SK-N-DZ (cell line): ENCODE data around the gene COL18A1.

Experiments used
- DNase-seq: peaks from one replicate; pipeline ENCODE4 v3.0.0-alpha.2; 2015; ENCODE audit warnings: low spot score

The COL18A1 gene

GRCh38 chr21:45401916-45402900, 2.8 kb upstream of the COL18A1 start:
- DNase-seq = no peak

- DNase-seq = no peak
These were observed 1.7 kb upstream of the COL18A1 start for GRCh38 chr21:45403133-45403824.

DNA sequence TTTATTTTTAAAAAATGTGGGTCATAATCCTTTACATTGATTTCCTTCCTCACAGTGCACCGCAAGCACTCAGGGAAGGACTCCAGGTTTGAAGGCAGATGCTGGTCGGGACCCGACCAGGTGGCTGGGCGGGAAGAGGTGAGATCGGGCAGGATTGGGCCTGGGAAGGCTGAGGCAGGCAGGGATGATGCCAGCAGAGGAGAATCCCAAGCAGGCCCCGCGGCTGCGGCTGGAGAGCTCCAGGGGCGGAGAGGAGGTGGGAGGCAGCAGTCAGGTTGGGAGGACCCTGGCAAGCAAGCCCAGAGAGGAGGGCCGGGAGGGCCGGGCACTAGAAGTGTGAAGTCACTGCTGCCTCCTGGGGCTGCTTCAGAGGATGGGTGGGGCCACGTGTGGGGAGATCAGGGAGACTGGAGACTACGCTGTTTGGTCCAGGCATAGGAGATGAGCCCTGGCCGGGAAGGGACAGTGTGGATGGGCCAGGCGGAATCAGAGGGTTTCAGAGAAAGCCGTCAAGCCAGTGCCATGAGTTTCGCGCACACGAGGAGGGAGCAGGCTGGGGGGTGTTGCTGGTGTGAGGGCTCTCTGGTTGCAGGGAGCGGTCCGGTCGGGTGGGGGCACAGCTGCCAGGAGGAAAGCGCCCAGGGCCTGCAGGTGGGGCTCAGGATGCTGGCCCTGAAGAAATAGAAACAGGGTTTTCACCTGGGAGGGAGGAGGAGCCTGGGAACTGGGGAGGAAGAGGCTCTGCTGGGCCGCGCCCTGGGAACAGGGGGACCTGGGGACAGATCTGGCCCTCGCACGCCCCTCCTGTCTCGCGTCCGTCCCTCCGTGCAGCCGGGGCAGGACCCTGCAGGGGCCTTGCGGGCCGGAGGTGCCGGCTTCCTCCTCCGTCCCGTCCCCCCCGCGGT, 888 bp upstream of the COL18A1 start:
- no peak for DNase-seq

DNA sequence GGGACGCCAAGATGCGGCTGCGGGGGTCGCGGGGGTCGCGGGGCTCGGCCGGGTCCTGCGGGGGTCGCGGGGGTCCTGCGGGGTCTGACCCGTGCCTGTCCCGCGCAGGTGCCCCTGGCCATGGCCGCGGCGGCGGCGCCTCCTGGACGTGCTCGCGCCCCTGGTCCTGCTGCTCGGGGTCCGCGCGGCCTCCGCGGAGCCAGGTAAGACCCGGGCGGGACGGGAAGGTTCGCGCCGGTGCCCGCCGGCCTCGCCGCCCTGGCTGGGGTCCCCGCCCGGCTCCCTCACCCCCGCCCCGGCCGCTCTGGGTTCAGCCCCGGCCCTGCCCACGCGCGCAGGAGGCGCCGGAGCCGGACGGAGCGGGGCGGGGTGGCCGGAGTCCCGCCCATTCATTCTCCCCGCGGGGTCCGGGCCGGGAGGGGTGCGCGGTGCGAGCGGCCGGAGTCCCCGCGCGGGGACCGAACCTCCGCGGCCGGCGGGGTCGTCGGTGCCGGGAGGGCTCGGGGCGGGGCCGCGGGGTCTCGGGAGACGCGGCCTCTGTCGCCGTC, 380 bp downstream of the COL18A1 start:
- no peak for DNase-seq

GRCh38 chr21:45405819-45406762, 1.1 kb downstream of the COL18A1 start:
- DNase-seq = no peak

- no peak for DNase-seq
These were observed 2.0 kb downstream of the COL18A1 start for GRCh38 chr21:45406801-45407628.

DNA sequence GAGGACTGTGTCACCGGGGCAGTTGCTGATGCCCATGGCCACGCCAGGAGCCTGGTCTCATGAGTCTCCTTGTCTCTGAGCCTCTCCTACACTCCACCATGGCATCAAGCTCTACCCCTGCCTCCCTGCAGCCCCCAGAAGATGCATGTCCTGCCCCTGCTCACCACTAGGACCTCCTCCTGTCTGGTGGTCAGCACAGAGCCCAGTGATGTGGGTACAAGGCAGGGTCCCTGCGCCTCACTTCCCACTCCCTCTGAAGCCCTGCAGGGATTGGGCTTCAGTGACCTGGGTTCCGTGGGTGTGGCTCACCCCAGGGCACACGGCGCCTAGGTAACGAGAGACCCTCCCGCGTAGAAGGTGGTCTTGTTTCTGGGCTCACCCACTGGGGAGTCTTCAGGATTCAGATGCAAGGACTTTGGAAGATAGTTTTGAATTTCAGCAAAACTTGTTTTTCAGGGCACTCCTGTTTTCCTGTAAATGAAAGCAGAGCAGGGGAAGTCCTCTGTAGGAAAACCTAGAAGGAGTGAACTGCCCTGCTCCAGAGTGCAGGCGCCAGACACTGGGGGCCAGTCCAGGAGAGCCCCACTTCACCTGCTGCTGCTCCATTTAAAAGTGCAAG, 2.8 kb downstream of the COL18A1 start:
- no peak for DNase-seq

DNA sequence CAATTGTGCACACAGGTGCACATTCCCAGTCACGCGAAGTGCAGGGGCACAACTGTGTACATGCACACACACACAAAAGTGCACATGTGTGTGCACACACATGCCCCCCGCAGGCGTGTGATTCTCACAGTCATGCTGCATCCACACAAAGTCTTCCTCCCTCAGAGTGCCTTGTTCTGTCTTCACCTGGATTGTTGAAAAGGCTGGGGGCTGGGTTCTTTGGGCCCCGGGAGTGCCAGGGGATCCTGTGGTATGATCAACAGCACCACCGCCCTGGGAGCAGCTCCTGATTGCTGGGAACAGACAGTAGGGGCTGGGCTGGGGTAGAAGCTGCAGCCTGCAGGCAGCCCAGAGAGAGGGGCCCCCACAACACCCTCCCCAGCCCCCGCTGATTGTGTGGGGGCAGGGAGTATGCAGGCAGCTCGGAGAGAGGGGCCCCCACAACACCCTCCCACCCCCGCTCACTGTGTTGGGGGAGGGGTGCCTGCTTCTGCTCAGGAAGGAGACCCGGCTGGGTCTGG, 3.4 kb downstream of the COL18A1 start:
- no peak for DNase-seq

GRCh38 chr21:45408801-45409261, 3.9 kb downstream of the COL18A1 start:
- no peak for DNase-seq

DNA sequence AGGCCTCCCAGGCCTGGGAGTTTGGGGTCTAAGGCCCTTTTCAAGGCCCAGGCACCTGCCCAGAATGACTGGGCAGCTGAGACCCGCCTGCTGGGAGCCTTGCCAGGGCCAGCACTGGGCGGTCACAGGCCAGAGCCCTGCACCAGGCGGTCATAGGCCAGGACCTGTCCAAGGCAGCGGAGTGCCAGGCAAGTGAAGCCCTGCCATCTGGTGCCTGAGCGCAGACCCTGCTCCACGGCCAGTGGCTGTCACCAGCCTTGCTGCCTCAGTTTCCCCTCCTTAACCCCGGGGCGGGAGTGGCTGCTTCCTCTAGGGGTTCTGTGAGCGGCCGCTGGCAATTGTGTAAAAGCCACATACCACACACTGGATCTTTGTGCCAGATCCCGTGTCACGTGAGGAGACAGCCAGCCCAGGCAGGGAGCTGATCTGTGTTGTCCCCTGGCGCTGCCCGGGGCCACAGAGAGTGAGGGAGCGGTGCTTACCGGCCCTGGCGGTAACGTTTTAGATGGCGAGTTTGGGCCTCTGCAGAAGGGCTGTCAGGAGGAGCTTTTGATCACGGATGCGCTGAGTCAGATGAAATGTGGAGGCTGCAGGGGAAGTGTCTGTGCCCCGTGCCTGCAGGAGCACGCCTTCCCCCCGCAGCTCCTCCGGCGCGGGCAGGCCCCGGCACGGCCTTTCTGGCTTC, 4.6 kb downstream of the COL18A1 start:
- DNase-seq = no peak

DNA sequence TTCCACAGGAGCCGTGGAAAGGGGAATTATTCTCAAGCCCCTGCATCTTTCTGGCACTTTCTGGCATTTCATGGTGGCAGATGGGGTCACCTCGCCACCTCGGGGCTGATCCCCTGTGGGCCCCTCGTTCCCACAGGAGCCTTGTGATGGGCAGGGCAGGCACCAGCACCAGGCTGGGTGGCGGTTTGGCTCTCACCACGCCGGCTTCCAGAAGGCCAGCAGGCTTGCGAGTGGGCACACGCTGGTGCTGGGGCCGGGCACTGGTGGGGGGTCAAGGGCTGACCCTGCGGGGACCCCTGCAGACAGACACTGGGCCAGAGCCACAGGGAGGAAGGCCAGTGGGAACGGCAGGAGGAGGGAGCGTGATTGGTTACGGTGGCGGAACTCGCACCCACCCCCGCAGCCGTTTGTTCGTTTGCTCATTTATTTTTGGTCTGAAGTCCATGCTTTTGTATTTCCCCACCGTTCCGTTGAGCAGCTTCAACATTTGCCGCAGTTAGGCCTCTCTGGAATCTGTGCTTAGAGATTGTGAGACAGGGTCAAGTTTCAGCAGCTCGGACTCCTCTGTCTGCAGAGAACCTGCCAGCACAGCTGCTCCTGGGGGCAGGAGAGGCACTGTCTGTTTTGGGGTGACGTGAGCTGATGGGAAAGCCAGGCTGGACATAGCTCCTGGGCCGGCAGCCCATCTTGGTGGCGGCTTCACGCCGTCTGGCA, 5.3 kb downstream of the COL18A1 start:
- no peak for DNase-seq

- peak; percentile 36 for DNase-seq
These were observed 6.2 kb downstream of the COL18A1 start for GRCh38 chr21:45410865-45411809.

GRCh38 chr21:45411810-45412206, 6.8 kb downstream of the COL18A1 start:
- no peak for DNase-seq

DNA sequence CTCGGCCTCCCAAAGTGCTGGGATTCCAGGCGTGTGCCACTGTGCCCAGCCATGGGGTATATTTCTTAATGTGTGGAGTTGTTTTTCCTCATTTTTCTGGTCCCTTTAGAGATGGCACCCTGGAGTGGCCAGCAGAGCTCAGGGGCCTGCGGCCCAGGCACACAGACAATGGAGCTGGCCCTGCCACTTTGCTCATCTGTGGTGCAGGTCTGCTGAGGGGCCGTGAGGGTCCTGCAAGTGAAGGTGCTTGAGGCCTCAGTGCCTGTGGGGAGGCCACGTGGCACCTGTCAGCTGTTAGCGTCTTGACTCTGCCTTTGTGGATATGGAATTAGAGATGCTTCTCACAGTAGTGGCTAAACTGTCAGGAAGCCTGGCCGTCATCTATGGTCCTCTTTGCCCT, 7.5 kb downstream of the COL18A1 start:
- no peak for DNase-seq

DNA sequence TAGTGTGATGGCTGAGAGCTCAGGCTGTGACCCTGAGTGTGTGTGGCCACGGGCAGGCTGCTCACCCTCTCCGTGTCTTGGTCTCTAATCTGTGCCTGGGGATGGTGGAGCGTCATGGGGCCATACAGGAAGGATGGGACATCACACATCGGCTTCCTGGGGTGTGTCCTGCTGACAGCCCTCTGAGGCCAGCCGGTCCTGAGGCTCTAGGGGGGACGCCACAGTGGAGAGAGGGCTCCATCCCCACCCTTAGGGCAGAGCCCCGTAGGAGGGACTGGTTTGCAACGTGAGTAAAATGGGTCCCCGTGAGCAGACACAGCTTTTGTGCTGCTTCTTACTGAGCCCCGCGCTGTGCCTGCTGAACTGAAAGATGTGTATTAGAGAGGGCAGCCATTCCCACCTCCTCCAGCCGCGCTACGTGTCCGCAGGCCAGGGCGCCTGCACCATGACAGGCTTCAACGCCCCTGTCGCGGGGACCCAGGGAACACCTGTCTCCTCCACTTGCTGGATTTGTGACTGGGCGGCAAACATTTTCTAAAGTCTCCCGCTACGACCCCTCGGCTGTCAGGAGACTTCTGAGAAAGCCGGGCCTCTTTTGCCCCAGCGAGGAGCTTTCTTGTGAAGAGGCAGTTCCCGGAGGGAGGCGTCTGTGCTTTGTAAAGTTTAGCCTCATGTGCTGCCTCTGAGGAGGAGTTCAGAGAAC, 8.1 kb downstream of the COL18A1 start:
- DNase-seq = no peak
